ENCODE data around the gene PRDM16. TPM values are rescaled to one million over a fixed set of nuclear protein-coding genes. Genes with fewer than 3 reads are reported as not detected.

Gene PRDM16
- total RNA-seq, 1 experiment from 2014 or later, result 1.6 TPM

- Mint-ChIP-seq H3K27ac (no peak overlapping the region), H3K36me3 (0 out of 2 replicates have a peak, but pooled peaks cover 2% of the 10 kb centered on the region), H3K4me1 (peaks cover 7% of the 10 kb centered on the region), H3K4me3 (no peak overlapping the region), H3K27me3 (ENCODE audit: low read depth) (no peaks in the 10 kb centered on the region), H3K9me3 (no peaks in the 10 kb centered on the region)
- ChIA-PET POLR2A (interaction anchor here (1.2 kb wide), 1 partner anchor 8 kb away, joined by 4 read pairs; no protein-coding TSS in a partner anchor), CTCF (interaction anchor here (0.5 to 6.7 kb wide), 9 partner anchors 8 to 882 kb away, joined by 3 to 41 read pairs (median 5); no protein-coding TSS in a partner anchor)
- DNase-seq (ENCODE audit: low spot score), result peak; percentile 7
- TF ChIP-seq GABPB1 (CRISPR knock-in tag; IDR thresholded peaks at IDR 0.05) (no peak), USF2 (CRISPR knock-in tag; IDR thresholded peaks at IDR 0.05) (no peak), AR (CRISPR knock-in tag; IDR thresholded peaks at IDR 0.05) (no peak), ERG (CRISPR knock-in tag; IDR thresholded peaks at IDR 0.05) (no peak), CBFB (CRISPR knock-in tag; IDR thresholded peaks at IDR 0.05; ENCODE audit: low read depth) (no peak), FOXP1 (CRISPR knock-in tag; IDR thresholded peaks at IDR 0.05; ENCODE audit: borderline replicate concordance) (no peak), PRRX2 (CRISPR knock-in tag; IDR thresholded peaks at IDR 0.05) (no peak), TP53 (CRISPR knock-in tag; IDR thresholded peaks at IDR 0.05) (no peak), TEAD4 (CRISPR knock-in tag; IDR thresholded peaks at IDR 0.05) (no peak), ZNF232 (CRISPR knock-in tag; IDR thresholded peaks at IDR 0.05) (no peak), ELF4 (CRISPR knock-in tag; IDR thresholded peaks at IDR 0.05; ENCODE audit: low read depth) (no peak), ZNF671 (CRISPR knock-in tag; IDR thresholded peaks at IDR 0.05) (no peak), TCF7 (CRISPR knock-in tag; IDR thresholded peaks at IDR 0.05; ENCODE audit: low read depth) (no peak), NFE2L1 (CRISPR knock-in tag; IDR thresholded peaks at IDR 0.05) (no peak), SP1 (CRISPR knock-in tag; conservative IDR thresholded peaks at IDR 0.05) (no peak), JAZF1 (CRISPR knock-in tag; IDR thresholded peaks at IDR 0.05) (no peak), ZNF425 (CRISPR knock-in tag; conservative IDR thresholded peaks at IDR 0.05) (no peak), ZMAT4 (CRISPR knock-in tag; IDR thresholded peaks at IDR 0.05) (no peak), MYBL2 (CRISPR knock-in tag; IDR thresholded peaks at IDR 0.05) (no peak)
- TF ChIP-seq, protein P1, sequence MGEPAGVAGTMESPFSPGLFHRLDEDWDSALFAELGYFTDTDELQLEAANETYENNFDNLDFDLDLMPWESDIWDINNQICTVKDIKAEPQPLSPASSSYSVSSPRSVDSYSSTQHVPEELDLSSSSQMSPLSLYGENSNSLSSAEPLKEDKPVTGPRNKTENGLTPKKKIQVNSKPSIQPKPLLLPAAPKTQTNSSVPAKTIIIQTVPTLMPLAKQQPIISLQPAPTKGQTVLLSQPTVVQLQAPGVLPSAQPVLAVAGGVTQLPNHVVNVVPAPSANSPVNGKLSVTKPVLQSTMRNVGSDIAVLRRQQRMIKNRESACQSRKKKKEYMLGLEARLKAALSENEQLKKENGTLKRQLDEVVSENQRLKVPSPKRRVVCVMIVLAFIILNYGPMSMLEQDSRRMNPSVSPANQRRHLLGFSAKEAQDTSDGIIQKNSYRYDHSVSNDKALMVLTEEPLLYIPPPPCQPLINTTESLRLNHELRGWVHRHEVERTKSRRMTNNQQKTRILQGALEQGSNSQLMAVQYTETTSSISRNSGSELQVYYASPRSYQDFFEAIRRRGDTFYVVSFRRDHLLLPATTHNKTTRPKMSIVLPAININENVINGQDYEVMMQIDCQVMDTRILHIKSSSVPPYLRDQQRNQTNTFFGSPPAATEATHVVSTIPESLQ (CRISPR knock-in tag; IDR thresholded peaks at IDR 0.05), result no peak
- no peak for ATAC-seq
Measured at GRCh38 chr1:3463408-3463863, 394.4 kb downstream of the PRDM16 start.
